Keratinocyte (primary cell): Measurements from ENCODE around the gene TMEM201. TPM values are rescaled to one million over a fixed set of nuclear protein-coding genes. Genes with fewer than 3 reads are reported as not detected.

Experiments used
- DNase-seq: peaks from one replicate; pipeline ENCODE4 v3.0.0-alpha.2; 2011; ENCODE audit warnings: low read depth, missing footprints, low spot score
- FAIRE-seq: peaks from 2 replicates; lab custom pipeline; 2011; peaks lifted over from hg19 to GRCh38; lab: Jason Lieb, UNC
- H2AFZ ChIP-seq: 2 replicates; pipeline ENCODE4 v1.6.0; 2012; ENCODE audit warnings: low read length, control low read depth, inconsistent platforms; ENCODE audit not compliant: control insufficient read depth
- H3K27ac ChIP-seq: 2 replicates; pipeline ENCODE4 v1.5.1; 2011; ENCODE audit warnings: low read length; ENCODE audit not compliant: control insufficient read depth, insufficient read depth
- H3K27me3 ChIP-seq: 3 replicates; pipeline ENCODE4 v1.6.0; 2011; ENCODE audit warnings: low read length; ENCODE audit not compliant: control insufficient read depth, insufficient read depth; ENCODE audit errors: extremely low read depth
- H3K36me3 ChIP-seq, 2 experiments: 2 replicates in 1 of 2; 3 replicates in 1 of 2; pipeline ENCODE4 v1.5.1; 2011; ENCODE audit warnings: low read length in 2 of 2, mild to moderate bottlenecking in 1 of 2; ENCODE audit not compliant: control insufficient read depth in 2 of 2, insufficient read depth in 2 of 2; ENCODE audit errors: extremely low read depth in 1 of 2
- H3K4me1 ChIP-seq: 3 replicates; pipeline ENCODE4 v1.5.1; 2011; ENCODE audit warnings: low read length; ENCODE audit not compliant: control insufficient read depth, insufficient read depth; ENCODE audit errors: extremely low read depth
- H3K4me2 ChIP-seq: 3 replicates; pipeline ENCODE4 v1.6.0; 2011; ENCODE audit warnings: low read depth, low read length; ENCODE audit not compliant: control insufficient read depth, insufficient read depth; ENCODE audit errors: extremely low read depth
- H3K4me3 ChIP-seq, 3 experiments: fragments of 200-600 bp in 1 of 3; sonication (generic) in 1 of 3; 2 replicates in 2 of 3; 3 replicates in 1 of 3; pipeline ENCODE4 v1.5.1; 2011 to 2016; ENCODE audit warnings: low read length in 3 of 3, mild to moderate bottlenecking in 3 of 3, control low read depth in 2 of 3, inconsistent platforms in 1 of 3, low read depth in 1 of 3, mixed read lengths in 1 of 3, mixed run types in 1 of 3, moderate library complexity in 1 of 3; ENCODE audit not compliant: control insufficient read depth in 2 of 3, insufficient read depth in 2 of 3; ENCODE audit errors: extremely low read depth in 1 of 3
- H3K79me2 ChIP-seq: 2 replicates; pipeline ENCODE4 v1.6.0; 2012; ENCODE audit warnings: low read length; ENCODE audit not compliant: control insufficient read depth, insufficient read depth
- H3K9ac ChIP-seq: 3 replicates; pipeline ENCODE4 v1.6.0; 2011; ENCODE audit warnings: low read length; ENCODE audit not compliant: control insufficient read depth, insufficient read depth; ENCODE audit errors: extremely low read depth
- H3K9me1 ChIP-seq: 3 replicates; pipeline ENCODE4 v1.6.0; 2011; ENCODE audit warnings: low read length; ENCODE audit not compliant: control insufficient read depth, insufficient read depth; ENCODE audit errors: extremely low read depth
- H3K9me3 ChIP-seq: 2 replicates; pipeline ENCODE4 v1.5.1; 2012; ENCODE audit warnings: low read depth, low read length; ENCODE audit not compliant: control insufficient read depth
- H4K20me1 ChIP-seq: 3 replicates; pipeline ENCODE4 v1.6.0; 2011; ENCODE audit warnings: low read length; ENCODE audit not compliant: control insufficient read depth, insufficient read depth; ENCODE audit errors: extremely low read depth
- CTCF ChIP-seq, 3 experiments: IDR thresholded peaks in 1 of 3; conservative IDR thresholded peaks in 1 of 3; optimal IDR thresholded peaks in 1 of 3; 2 replicates in 2 of 3; 3 replicates in 1 of 3; pipeline versions ENCODE3 to v1.5.1; 2011; ENCODE audit warnings: low read length in 3 of 3, mild to moderate bottlenecking in 3 of 3, moderate library complexity in 2 of 3, control low read depth in 1 of 3, inconsistent platforms in 1 of 3; ENCODE audit not compliant: insufficient read depth in 2 of 3; ENCODE audit errors: extremely low read depth in 1 of 3
- EZH2 ChIP-seq: IDR thresholded peaks from one replicate; pipeline ENCODE4 v1.6.1; 2012; ENCODE audit warnings: inconsistent platforms, mild to moderate bottlenecking, low read length, moderate library complexity
- dilution Hi-C: fragments of 300-500 bp; cut with MboI; formaldehyde crosslinking; loops from one replicate; pipeline ENCODE4 v1.7.0; 2020; ENCODE audit warnings: low sequenced_read_pairs; ENCODE audit not compliant: extremely low pct_ligation_motif_present
- polyA plus RNA-seq, 5 experiments: library from polyadenylated mRNA; depleted of rRNA in 3 of 5; stranded (reverse) in 3 of 5; stranded (forward) in 1 of 5; unstranded in 1 of 5; fragments of >200 nt; gene quantifications; 1 replicate in 1 of 5; 2 replicates in 3 of 5; 3 replicates in 1 of 5; pipeline versions ENCODE4 v1.2.1 to v1.2.3, GENCODE V29; 2011 to 2012; ENCODE audit warnings: missing spikeins in 2 of 5, low read depth in 1 of 5, low replicate concordance in 1 of 5

Gene TMEM201
- polyA plus RNA-seq, 1 donor (not counting 4 experiments of a cell fraction or from before 2014, with no cell fraction given), result 1.5 TPM

- Histone ChIP-seq H3K27ac (no peak overlapping the region), H3K36me3 (no peaks in the 10 kb centered on the region), H4K20me1 (no peaks in the 10 kb centered on the region), H3K4me1 (peaks cover 11% of the 10 kb centered on the region), H3K27me3 (peaks cover 5% of the 10 kb centered on the region), H3K4me3 (no peak overlapping the region), H3K4me2 (no peak overlapping the region), H3K79me2 (no peaks in the 10 kb centered on the region), H2AFZ (no peak overlapping the region), H3K9ac (no peak overlapping the region), H3K9me3 (no peaks in the 10 kb centered on the region), H3K9me1 (no peaks in the 10 kb centered on the region)
- TF ChIP-seq EZH2, result no peak
- TF ChIP-seq CTCF (optimal IDR thresholded peaks at IDR 0.05 in 1 of 3, IDR thresholded peaks at IDR 0.05 in 1 of 3, conservative IDR thresholded peaks at IDR 0.05 in 1 of 3; ENCODE audit: extremely low read depth in 1 of 3, insufficient read depth in 2 of 3, low read length in 3 of 3), result no peak
- FAIRE-seq (no peak), DNase-seq (no peak)
- dilution Hi-C loops, result no loop called here
Observed at GRCh38 chr1:9630331-9631111, 41.8 kb downstream of the TMEM201 start.

GRCh38 chr1:9631613-9632012 is 42.9 kb downstream of the TMEM201 start:
- Histone ChIP-seq H3K36me3 (no peaks in the 10 kb centered on the region), H3K4me3 (no peak overlapping the region), H3K4me1 (peaks cover 5% of the 10 kb centered on the region), H3K9me1 (no peaks in the 10 kb centered on the region), H3K9me3 (no peaks in the 10 kb centered on the region), H2AFZ (no peak overlapping the region), H3K9ac (no peak overlapping the region), H4K20me1 (no peaks in the 10 kb centered on the region), H3K27ac (no peak overlapping the region), H3K79me2 (no peaks in the 10 kb centered on the region), H3K27me3 (peaks cover 5% of the 10 kb centered on the region), H3K4me2 (no peak overlapping the region)
- TF ChIP-seq CTCF (optimal IDR thresholded peaks at IDR 0.05 in 1 of 3, IDR thresholded peaks at IDR 0.05 in 1 of 3, conservative IDR thresholded peaks at IDR 0.05 in 1 of 3; ENCODE audit: extremely low read depth in 1 of 3, insufficient read depth in 2 of 3, low read length in 3 of 3) (no peak), EZH2 (no peak)
- dilution Hi-C loops, result no loop called here
- FAIRE-seq (no peak), DNase-seq (no peak)
